OCI-M2 (cell line): ENCODE measurements around the gene KIDINS220.

Experiments used
- DNase-seq: peaks from one replicate; lab custom pipeline; 2025; ENCODE audit not compliant: unreplicated experiment; lab: John Stamatoyannopoulos, UW

Gene KIDINS220

GRCh38 chr2:8836971-8837794 is at the start of gene KIDINS220:
TSS of gene KIDINS220 (minus strand) at chr2:8837613. CDS start at chr2:8827093, 10,520 bp downstream.
- no peak for DNase-seq

GRCh38 chr2:8886876-8887275 is 49.5 kb upstream of the KIDINS220 start:
- no peak for DNase-seq

DNA sequence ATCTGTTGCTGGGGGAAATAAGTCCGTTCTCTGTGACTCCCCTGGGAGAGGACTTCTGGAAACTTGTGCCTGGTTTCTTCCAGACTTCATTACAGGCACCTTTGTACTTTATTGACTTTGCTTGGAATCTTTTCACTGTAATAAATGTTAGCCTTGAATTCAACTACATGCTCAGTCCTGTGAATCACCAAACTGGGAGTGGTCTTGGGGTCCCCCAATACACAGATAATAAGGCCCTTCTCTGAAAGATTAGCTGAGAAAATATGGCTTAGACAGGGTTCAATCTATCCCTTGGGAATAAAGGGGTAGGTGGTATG is 48.7 kb upstream of the KIDINS220 start:
- DNase-seq: no peak

- DNase-seq: no peak
Measured at GRCh38 chr2:8885449-8886201, 48.2 kb upstream of the KIDINS220 start.

GRCh38 chr2:8884812-8885211 is 47.4 kb upstream of the KIDINS220 start:
- no peak for DNase-seq

DNA sequence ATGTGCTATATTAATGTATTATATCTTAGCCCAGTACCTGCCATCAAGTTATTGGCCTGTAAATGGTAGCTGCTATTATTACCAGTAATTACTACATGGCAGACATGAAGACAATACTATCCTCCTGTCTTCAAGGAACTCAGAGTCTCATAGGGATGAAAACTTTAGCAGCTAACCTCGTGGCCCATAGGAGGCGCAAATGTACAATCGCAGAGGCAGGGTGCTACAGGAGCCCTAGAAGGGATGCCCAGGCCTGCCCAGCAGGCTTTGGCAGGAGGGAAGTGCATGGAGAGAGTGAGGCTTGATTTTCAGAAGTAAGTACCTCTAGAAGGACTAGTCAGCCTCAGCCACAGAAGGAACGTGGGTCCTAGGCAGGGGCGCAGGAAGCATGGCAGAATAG is 44.7 kb upstream of the KIDINS220 start:
- DNase-seq: no peak

GRCh38 chr2:8877894-8878293 is 40.5 kb upstream of the KIDINS220 start:
- DNase-seq: no peak

GRCh38 chr2:8877332-8877731 is 39.9 kb upstream of the KIDINS220 start:
- no peak for DNase-seq

- no peak for DNase-seq
Measured at GRCh38 chr2:8876628-8877027, 39.2 kb upstream of the KIDINS220 start.

DNA sequence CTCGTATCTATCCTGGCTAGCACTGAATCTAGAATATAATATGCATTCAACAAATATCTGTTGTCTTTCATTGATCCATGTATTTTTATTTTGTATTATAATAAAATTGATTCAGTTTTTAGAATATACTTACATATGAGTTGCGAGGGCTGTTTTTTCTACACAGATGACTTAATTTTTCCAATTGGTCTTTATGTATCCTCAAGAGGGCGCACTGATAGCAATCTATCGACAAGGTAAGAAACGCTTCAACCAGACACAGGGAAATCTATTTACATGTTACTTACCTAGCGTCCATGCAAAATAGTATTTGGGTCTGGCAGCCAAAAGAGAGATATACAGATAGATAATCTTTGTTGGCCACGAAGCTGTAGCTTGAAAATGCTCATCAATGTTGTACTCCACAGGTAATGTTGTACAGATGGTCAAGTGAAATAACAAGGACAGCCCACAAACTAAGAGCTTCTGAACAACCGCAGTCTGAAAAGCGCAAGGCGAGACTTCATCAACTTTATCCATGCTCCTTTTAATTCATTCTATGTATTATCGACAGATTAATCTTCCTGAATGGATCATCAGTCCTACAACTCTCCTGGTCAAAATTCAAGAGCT is 35.5 kb upstream of the KIDINS220 start:
- DNase-seq: no peak

GRCh38 chr2:8870441-8870840 is 33.0 kb upstream of the KIDINS220 start:
- no peak for DNase-seq

DNA sequence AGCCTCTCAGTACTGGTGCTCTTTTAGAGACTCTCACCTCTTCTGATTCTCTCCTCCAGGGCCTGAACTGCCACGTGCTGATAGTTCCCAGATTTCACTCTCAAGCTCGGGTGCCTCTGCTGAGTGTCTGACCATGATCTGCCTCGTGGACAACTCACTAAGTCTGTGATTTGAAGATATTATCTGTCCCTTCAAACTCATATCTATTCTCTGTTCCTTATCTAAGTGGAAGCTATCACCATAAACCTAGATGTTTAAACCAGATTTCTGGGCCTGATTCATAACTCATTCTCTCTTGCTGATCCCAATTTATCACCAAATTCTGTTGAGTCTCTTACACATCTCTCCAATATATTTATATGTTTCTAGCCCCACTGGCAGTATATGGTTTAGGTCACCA is 29.9 kb upstream of the KIDINS220 start:
- no peak for DNase-seq

- DNase-seq: no peak
Measured at GRCh38 chr2:8863331-8863953, 26.0 kb upstream of the KIDINS220 start.

- no peak for DNase-seq
Measured at GRCh38 chr2:8862230-8862629, 24.8 kb upstream of the KIDINS220 start.

DNA sequence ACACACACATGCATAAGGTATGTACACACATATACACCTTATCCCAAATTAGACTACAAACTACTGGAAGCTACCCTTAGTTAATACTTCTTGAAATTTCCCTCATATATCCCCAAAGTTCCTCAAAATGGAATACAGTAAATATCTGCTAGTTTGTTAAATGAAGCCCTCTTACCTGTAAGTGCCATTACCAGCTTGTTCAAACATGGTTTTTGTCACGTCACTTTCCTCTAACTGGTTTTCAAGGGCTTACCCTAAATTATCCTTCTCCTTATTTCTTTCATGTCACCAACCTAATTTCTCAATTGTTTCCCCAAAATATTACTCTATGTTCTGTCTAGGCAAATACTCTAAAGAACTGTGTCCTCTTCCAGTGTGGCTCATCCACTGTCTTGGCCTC is 24.4 kb upstream of the KIDINS220 start:
- DNase-seq: no peak

DNA sequence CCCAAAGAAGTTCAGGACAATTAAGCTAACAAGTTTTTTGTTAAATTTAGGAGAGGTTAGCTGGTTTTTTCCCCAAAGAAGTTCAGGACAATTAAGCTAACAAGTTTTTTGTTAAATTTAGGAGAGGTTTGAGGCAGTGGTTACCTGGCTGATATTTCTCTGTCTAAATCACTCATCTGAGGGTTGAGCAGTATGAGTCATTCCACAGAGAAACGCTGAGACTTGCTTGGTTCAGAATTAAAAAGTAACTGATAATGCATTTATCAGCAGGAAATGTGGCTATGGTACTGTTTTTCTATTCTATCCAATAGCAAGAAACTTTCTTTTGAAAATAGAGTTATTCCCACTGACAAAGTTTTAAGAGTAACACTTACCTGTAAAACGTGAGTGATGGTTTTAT is 22.8 kb upstream of the KIDINS220 start:
- DNase-seq: no peak

GRCh38 chr2:8858910-8859309 is 21.5 kb upstream of the KIDINS220 start:
- DNase-seq: no peak

DNA sequence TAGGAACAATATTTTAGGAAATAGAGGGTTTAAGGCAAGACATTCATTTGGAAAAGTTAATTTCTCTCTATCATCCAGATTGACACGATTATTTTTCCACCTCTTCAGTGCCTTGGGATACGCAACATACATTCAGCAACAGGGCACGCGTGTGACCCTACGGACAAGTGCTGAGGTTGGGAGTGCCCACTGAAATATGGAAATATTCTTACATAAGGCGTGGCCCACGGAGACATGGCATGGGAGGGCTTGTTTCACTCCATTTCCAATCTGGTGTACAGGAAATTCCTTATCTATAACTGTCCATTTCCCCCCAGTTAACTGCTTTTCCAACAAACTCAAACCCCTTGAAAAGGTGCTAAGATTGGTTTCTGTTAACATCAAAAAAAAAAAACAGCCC is 20.9 kb upstream of the KIDINS220 start:
- DNase-seq: no peak

GRCh38 chr2:8857709-8858108 is 20.3 kb upstream of the KIDINS220 start:
- DNase-seq: no peak

DNA sequence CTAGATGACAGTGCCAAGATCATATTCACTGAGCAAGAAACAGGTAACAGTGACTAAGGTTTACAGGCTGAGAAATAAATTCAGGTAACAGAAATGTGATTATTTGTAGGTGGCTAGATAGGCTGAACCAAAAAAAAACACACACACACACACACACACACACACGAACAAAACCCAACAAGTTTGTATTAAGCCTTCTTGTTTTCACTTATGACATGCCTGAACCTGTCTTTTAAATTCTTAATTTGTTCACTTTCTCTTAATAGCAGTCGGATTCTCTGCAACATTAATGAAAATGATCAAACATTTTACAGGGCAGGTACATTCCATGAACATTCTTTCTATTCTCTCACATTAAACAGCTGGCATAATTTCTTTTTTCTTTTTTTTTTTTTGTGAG is 18.8 kb upstream of the KIDINS220 start:
- no peak for DNase-seq

GRCh38 chr2:8855010-8855409 is 17.6 kb upstream of the KIDINS220 start:
- DNase-seq: no peak

GRCh38 chr2:8853426-8853825 is 16.0 kb upstream of the KIDINS220 start:
- DNase-seq: no peak
